Effector memory CD4-positive, alpha-beta T cell (primary cell): ENCODE measurements around the gene DNAH8.
"Not testable (repeated sequence)": the region's sequence is repeated elsewhere in the genome, so short reads cannot be mapped to it uniquely, and the experiment has no call there.

Experiments used
- DNase-seq, 3 donors: peaks; one replicate each; pipeline ENCODE4 v3.0.0-alpha.2; 2020
- H3K27ac ChIP-seq: 2 replicates; pipeline ENCODE4 v1.7.0; 2013; ENCODE audit warnings: mild to moderate bottlenecking, low read length, moderate library complexity; ENCODE audit not compliant: insufficient read depth, poor library complexity, severe bottlenecking
- H3K27me3 ChIP-seq: replicated peaks from 2 replicates; pipeline ENCODE4 v1.7.0; 2013; ENCODE audit warnings: mild to moderate bottlenecking, low read length; ENCODE audit not compliant: insufficient read depth, control insufficient read depth, poor library complexity, severe bottlenecking
- H3K36me3 ChIP-seq: 2 replicates; pipeline ENCODE4 v1.7.0; 2013; ENCODE audit warnings: mild to moderate bottlenecking, low read length, moderate library complexity; ENCODE audit not compliant: control insufficient read depth, insufficient read depth
- H3K4me1 ChIP-seq: 2 replicates; pipeline ENCODE4 v1.7.0; 2013; ENCODE audit warnings: low read length, mild to moderate bottlenecking; ENCODE audit not compliant: control insufficient read depth, insufficient read depth, poor library complexity, severe bottlenecking
- H3K4me3 ChIP-seq: 2 replicates; pipeline ENCODE4 v1.7.0; 2013; ENCODE audit warnings: low read length, low read depth, mild to moderate bottlenecking; ENCODE audit not compliant: insufficient read depth, poor library complexity, severe bottlenecking
- H3K9me3 ChIP-seq: 2 replicates; pipeline ENCODE4 v1.7.0; 2013; ENCODE audit warnings: mild to moderate bottlenecking, low read length, moderate library complexity; ENCODE audit not compliant: control insufficient read depth

The DNAH8 gene

DNA sequence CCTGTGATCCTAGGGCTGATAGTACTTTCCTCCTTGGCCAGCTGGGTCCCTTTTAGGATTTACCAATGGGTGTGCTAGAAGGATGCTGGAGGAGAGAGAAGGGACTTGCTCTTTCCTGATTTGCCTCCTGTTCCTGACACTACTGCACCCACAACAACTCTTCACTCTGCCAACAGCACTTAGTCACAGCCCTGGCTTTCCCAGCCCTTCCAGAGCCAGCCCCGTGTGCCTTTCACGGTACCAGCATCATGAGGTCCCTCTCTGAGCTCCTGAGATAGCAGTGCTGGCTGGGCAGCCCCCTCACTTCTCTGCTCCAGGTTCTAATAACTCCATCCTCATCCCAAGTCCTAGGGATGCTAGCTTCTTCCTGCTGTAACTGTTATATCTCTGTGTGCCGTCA is 80.9 kb downstream of the DNAH8 start:
- Histone ChIP-seq H3K4me3 (no peak overlapping the region), H3K27me3 (no peaks in the 10 kb centered on the region), H3K4me1 (no peaks in the 10 kb centered on the region), H3K36me3 (no peaks in the 10 kb centered on the region), H3K27ac (no peak overlapping the region), H3K9me3 (no peaks in the 10 kb centered on the region)
- no peak for DNase-seq

DNA sequence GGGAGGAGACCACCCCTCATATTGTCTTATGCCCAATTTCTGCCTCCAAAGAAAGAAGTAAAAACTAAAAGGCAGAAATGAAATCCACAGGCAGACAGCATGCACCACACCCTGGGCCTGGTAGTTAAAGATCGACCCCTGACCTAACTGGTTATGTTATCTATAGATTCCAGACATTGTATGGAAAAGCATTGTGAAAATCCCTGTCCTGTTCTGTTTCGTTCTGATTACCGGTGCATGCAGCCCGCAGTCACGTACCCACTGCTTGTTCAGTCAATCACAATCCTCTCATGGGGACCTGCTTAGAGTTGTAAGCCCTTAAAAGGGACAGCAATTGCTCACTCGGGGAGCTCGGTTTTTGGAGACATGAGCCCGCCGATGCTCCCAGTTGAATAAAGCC is 81.3 kb downstream of the DNAH8 start:
- DNase-seq, H3K27me3 ChIP-seq, H3K27ac ChIP-seq, H3K36me3 ChIP-seq, H3K4me1 ChIP-seq, H3K4me3 ChIP-seq, H3K9me3 ChIP-seq: not testable (repeated sequence)

DNA sequence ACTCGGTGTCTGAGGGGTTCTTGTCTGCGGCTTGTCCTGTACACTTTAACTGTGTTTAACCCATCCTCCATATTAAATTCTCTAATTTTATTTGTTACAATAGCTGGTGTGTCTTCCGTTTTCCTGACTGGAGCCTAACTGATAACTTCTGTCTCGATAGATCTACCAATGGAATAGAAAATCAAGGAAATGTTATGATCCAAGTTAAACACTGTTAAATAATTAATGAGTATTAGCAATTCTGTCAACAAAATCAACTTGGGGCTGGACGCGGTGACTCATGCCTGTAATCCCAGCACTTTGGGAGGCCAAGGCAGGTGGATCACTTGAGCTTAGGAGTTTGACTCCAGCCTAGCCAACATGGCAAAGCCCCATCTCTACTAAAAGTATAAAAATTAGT is 81.7 kb downstream of the DNAH8 start:
- no peaks in the 10 kb centered on the region for H3K36me3 ChIP-seq
- no peak for DNase-seq
- H3K4me3 ChIP-seq, result no peak overlapping the region
- no peaks in the 10 kb centered on the region for H3K9me3 ChIP-seq
- no peak overlapping the region for H3K27ac ChIP-seq
- no peaks in the 10 kb centered on the region for H3K4me1 ChIP-seq
- H3K27me3 ChIP-seq, result no peaks in the 10 kb centered on the region

DNA sequence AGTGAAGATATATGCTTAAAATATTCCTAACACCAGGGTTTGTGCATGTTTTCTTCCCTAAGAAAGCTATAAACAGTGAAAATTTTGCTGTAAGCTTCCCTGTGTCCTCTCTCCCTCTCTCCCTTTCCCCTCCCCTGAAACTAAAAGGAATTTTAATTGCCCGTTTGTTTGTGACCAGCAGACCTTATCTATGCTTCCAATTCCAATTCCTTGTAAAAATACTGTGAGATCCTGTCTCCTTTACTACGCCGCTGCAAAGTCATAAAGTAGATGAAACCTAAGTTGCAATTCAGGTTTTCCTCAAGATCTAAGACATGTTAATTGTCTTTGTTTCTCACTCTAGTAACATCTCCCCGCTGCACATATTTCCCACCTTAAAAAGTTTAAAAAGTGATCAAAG is 82.3 kb downstream of the DNAH8 start:
- H3K36me3 ChIP-seq, result no peaks in the 10 kb centered on the region
- no peak overlapping the region for H3K4me3 ChIP-seq
- H3K4me1 ChIP-seq, result no peaks in the 10 kb centered on the region
- no peaks in the 10 kb centered on the region for H3K27me3 ChIP-seq
- no peak overlapping the region for H3K27ac ChIP-seq
- no peaks in the 10 kb centered on the region for H3K9me3 ChIP-seq
- DNase-seq, result no peak

DNA sequence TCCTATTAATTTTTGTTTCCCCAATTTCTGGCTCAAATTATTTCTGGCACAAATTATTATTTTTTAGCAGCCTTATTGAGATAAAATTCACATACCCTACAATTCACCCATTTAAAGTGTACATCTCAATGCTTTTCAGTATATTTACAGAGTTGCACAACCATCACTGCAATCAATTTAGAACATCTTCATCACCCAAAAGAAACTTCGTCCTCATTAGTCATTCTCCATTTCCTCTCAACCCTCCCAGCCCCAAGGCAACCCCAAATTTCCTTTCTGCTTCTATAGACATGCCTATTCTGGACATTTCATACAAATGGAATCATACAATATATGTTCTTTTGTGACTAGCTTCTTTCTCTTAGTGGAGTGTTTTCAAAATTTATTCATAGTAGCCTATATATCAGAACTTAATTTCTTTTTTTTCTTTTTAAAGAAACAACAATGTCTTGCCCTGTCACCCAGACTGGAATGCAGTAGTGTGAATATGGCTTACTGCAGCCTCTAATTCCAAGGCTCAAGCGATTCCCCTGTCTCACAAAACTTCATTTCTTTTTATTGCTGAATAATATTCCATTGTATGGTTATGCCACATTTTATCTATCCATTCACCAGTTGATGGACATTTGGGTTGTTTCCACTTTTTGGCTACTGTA is 84.5 kb downstream of the DNAH8 start:
- H3K4me1 ChIP-seq, result no peaks in the 10 kb centered on the region
- H3K4me3 ChIP-seq, result no peak overlapping the region
- H3K36me3 ChIP-seq, result no peaks in the 10 kb centered on the region
- H3K9me3 ChIP-seq, result no peaks in the 10 kb centered on the region
- DNase-seq, result no peak
- no peak overlapping the region for H3K27ac ChIP-seq
- no peaks in the 10 kb centered on the region for H3K27me3 ChIP-seq

DNA sequence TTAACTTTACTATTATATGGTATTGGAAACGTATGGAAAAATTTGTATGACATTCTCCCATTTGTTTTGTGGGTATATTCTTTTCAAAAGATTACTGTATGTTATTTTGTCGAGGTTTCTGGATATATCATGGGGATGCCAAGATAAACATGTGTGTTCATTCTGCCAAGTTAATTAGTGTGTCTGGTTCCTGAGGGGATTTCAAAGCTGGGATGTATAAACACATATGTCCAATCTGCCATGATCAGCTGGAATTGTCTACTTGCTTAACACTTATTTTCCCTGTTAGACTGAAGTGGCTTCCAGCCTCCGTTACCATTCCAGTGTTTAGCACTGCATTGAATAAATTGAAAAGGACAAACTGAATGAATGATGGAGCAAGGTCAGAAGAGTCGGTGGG is 86.2 kb downstream of the DNAH8 start:
- Histone ChIP-seq H3K36me3 (no peaks in the 10 kb centered on the region), H3K4me1 (no peaks in the 10 kb centered on the region), H3K9me3 (no peaks in the 10 kb centered on the region), H3K27ac (no peak overlapping the region), H3K4me3 (no peak overlapping the region), H3K27me3 (no peaks in the 10 kb centered on the region)
- DNase-seq, result no peak

DNA sequence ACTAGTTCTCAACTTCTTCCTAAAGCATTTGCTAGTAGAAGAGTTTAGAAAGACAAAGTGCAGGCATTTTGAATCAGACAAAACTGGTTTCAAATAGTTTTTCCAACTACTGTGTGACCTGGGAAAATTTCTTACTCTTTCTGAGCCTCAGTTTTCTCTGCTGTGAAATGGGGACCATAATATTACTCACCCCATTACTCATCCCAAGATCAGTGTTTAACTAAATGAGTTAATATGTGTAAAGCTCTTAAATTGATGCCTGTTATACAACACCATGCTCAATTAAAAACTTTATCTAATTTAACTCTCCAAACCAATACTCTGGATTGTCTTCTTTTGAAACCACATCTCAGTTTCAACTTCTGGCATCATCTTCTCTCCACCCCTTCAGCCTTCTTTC is 87.4 kb downstream of the DNAH8 start:
- DNase-seq, result no peak
- Histone ChIP-seq H3K27ac (no peak overlapping the region), H3K27me3 (no peaks in the 10 kb centered on the region), H3K4me1 (no peaks in the 10 kb centered on the region), H3K9me3 (no peaks in the 10 kb centered on the region), H3K4me3 (no peak overlapping the region), H3K36me3 (no peaks in the 10 kb centered on the region)

DNA sequence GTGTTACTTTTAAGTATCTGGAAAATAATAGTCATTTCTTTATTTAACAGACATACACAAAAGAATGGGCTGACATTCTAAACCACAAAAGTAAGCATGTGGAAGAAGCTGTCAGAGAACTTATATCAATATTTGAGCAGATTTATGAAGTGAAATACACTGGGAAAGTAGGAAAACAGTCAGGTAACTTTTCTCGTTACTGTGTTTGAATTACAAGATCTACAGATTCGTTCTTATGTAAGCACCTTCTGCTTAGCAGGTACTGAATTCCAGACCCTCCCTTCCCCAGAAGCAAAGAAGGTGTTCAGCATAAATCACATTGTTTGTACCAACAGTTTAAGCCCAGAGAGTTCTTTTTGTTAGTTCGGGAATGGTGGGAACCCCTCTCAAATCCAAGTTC is 88.0 kb downstream of the DNAH8 start:
- no peak for DNase-seq
- Histone ChIP-seq H3K4me1 (no peaks in the 10 kb centered on the region), H3K4me3 (no peak overlapping the region), H3K9me3 (no peaks in the 10 kb centered on the region), H3K27me3 (no peaks in the 10 kb centered on the region), H3K27ac (no peak overlapping the region), H3K36me3 (no peaks in the 10 kb centered on the region)

DNA sequence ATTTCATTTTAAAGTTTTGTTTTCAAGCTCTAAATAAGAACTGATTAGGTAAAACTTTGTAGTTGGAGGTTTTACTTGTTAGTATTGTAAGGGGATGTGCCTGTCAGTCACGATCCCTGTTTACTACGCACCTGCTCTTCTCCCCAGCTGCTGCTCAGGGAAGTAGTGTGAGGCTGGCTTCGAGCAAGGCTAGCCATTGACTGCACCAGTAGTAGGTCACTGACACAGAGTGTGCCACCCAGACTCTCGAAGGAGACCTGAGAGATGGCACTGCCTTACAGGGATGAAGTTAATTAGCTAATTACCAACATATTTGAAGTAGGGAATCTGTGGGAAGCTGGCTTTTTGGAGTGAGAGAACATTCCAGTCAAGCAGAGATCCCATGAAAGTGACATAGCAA is 89.2 kb downstream of the DNAH8 start:
- Histone ChIP-seq H3K4me3 (no peak overlapping the region), H3K9me3 (no peaks in the 10 kb centered on the region), H3K27me3 (no peaks in the 10 kb centered on the region), H3K36me3 (no peaks in the 10 kb centered on the region), H3K27ac (no peak overlapping the region), H3K4me1 (no peaks in the 10 kb centered on the region)
- DNase-seq, result no peak

DNA sequence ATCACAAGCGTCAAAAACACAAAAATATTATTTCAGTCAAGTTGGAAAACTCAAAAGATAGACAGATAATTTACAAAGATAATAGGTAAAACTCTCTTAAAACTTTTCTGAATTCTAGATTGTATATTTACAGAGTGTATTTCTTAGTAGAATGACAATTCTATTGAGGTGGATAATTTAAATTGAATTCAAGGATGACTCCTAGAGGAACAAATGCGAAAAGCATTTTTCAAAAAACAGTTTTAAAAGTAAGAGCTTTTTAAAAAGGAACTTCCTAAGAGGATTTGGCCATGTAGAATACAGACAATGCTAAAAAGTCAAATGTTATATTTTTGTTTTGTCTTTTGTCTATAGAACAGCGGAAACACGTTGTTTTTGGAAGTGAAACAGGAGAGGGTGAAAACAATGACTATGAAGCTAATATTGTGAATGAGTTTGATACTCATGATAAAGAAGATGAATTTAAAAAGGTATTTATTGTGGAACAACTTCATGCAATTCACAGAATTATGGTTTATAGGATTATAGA is 90.1 kb downstream of the DNAH8 start:
- H3K4me3 ChIP-seq, result no peak overlapping the region
- H3K27ac ChIP-seq, result no peak overlapping the region
- H3K4me1 ChIP-seq, result no peaks in the 10 kb centered on the region
- H3K27me3 ChIP-seq, result no peaks in the 10 kb centered on the region
- no peaks in the 10 kb centered on the region for H3K9me3 ChIP-seq
- no peak for DNase-seq
- H3K36me3 ChIP-seq, result no peaks in the 10 kb centered on the region
